ENCODE data around the gene HIP1. TPM values are rescaled to one million over a fixed set of nuclear protein-coding genes. Genes with fewer than 3 reads are reported as not detected.
"Not testable (repeated sequence)": the region's sequence is repeated elsewhere in the genome, so short reads cannot be mapped to it uniquely, and the experiment has no call there.

HIP1 gene
- total RNA-seq, 1 donor from 2014 or later: 13.5 TPM

DNA sequence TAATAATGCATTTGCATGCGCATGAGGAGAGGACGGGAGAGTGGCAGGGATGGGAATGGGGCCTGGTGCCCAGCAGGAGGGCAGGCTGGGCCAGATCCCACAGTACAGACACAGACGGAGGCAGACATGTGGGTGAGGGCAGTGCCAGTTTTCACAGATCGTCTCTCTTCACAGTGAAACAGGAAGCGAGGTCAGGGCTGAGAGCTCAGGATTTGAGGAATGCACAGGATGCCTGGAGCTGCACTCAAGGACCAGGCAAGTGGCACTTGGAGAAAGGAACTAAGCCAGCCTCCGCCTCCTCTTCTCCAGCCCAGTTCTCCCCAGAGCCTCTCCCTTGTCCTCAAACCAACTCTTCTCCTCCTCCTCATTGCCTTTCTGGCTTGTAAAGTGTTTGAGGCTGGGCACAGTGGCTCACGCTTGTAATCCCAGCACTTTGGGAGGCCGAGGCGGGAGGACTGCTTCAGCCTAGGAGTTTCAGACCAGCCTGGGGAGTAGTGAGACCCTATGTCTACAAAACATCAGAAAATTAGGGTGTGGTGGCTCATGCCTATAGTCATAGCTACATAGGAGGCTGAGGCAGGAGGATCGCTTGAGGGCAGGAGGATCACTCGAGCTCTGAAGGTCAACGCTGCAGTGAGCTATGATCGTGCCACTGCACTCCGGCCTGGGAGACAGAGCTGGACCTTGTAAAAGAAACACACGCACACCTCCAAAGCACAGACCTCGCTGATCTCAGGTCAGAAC is 115.2 kb downstream of the HIP1 start:
- FAIRE-seq: no peak
- DNase-seq (ENCODE audit: low spot score in 2 of 2): peak in 1 of 2 donors; percentile 33

DNA sequence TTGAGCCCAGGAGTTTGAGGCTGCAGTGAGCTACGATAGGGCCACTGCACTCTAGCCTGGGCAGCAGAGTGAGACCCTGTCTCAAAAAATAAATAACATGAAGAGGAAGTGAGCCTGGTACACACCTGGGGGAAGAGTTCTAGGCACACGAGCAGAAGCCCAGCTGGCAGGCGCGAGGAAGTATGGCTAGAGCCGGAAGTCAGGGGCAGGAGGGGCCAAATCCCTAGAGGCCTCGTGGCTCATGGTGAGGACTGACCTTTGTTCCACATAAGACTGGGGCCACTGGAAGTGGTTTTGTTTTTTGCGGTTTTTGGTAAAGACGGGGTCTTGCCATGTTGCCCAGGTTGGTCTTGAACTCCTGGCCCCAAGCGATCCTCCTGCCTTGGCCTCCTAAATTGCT is 117.6 kb downstream of the HIP1 start:
- FAIRE-seq (no peak), DNase-seq (ENCODE audit: low spot score in 2 of 2) (no peak)

DNA sequence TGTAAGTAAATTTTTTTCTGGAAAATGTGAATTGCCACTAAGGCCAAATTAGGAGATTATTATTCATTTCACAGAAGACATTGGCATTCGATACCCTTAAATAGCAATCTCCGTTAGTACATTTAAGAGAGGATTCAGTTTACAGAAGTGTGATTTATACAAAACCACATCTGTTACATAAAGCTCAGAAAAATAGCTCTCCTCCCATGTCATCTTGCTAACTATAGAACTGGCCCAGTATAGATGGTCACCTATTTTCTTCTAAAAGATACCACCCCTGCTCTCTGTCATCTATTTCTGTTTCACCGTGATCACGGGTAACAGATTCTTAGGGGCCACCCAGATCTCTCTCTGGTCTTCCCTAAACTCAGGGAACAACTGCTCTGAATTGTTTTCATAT is 119.1 kb downstream of the HIP1 start:
- FAIRE-seq (no peak), DNase-seq (ENCODE audit: low spot score in 2 of 2) (no peak)

GRCh38 chr7:75617634-75618234 is 121.0 kb downstream of the HIP1 start:
- no peak for FAIRE-seq

DNA sequence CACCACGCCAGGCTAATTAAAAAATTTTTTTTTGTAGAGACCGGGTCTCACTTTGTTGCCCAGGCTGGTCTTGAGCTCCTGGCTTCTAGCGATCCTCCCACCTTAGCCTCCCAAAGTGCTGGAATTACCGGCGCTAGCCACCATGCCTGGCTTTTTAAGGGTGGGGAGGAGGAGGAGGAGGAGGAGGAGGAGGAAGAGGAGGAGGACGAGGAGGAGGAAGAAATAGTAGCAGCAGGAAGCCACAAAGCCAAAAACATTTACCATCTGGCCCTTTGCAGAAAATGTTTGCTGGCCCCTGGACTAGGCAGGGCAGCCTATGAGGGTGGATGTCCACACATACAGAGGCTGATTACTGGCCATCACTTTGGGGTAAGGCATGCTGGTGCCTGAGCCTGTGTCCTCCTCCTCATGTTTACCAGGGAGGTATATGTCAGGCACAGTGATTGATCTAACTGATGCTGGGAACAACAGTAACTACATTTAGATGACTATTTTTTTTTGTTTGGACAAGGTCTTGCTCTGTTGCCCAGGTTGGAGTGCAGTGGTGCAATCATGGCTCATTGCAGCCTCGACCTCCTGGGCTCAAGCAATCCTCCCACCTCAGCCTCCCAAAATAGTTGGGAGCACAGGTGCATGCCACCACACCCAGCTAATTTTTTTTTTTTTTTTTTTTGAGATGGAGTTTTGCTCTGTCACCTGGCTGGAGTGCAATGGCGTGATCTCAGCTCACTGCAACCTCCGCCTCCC is 122.1 kb downstream of the HIP1 start:
- DNase-seq (ENCODE audit: low spot score in 2 of 2) (no peak), FAIRE-seq (no peak)

More at GRCh38 chr7:75617634-75618234, 121.0 kb downstream of the HIP1 start:
- DNase-seq (ENCODE audit: low spot score in 2 of 2): no peak

DNA sequence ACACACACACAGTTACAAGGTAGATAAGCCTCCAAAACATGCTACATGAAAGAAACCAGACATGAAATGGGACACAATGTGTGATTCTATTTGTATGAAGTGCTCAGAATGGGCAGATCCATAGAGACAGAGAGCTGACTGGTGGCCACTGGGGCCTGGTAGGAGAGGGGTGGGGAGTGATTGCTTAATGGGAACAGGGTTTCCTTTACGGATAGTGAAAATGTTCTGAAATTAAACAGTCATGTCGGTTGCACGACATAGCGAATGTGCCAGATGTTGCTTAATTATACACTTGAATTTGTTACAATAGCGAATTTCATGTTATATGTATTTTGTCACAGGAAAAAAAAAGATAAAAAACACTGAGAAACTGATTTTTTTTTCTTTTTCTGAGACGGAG is 124.3 kb downstream of the HIP1 start:
- FAIRE-seq (no peak), DNase-seq (ENCODE audit: low spot score in 2 of 2) (no peak)

GRCh38 chr7:75613351-75613750 is 125.4 kb downstream of the HIP1 start:
- no peak for FAIRE-seq
- no peak for DNase-seq (ENCODE audit: low spot score in 2 of 2)

- peak; percentile 68 to 83 for DNase-seq (ENCODE audit: low spot score in 2 of 2)
- FAIRE-seq: peak; percentile 37
Observed at GRCh38 chr7:75611557-75612178, 127.1 kb downstream of the HIP1 start.

DNA sequence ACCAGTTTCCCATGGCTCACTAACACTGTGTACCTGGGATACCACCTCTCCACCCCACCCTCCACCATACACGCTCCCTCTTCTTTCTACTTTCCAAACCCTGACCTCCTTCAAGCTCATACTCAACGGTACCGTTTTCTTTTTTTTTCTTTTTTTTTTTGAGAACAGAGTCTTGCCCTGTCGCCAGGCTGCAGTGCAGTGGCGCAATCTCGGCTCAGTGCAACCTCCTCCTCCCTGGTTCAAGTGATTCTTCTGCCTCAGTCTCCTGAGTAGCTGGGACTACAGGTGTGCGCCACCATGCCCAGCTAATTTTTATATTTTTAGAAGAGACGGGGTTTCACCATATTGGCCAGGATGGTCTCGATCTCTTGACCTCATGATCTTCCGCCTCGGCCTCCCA is 129.3 kb downstream of the HIP1 start:
- not testable (repeated sequence) for FAIRE-seq; DNase-seq (ENCODE audit: low spot score in 2 of 2)

- FAIRE-seq (no peak), DNase-seq (ENCODE audit: low spot score in 2 of 2) (no peak)
Observed at GRCh38 chr7:75608451-75609122, 130.2 kb downstream of the HIP1 start.

- DNase-seq (ENCODE audit: low spot score in 2 of 2): no peak
- FAIRE-seq: no peak
Observed at GRCh38 chr7:75604408-75604807, 134.3 kb downstream of the HIP1 start.

GRCh38 chr7:75602831-75603230 is 135.9 kb downstream of the HIP1 start:
- not testable (repeated sequence) for FAIRE-seq; DNase-seq (ENCODE audit: low spot score in 2 of 2)

DNA sequence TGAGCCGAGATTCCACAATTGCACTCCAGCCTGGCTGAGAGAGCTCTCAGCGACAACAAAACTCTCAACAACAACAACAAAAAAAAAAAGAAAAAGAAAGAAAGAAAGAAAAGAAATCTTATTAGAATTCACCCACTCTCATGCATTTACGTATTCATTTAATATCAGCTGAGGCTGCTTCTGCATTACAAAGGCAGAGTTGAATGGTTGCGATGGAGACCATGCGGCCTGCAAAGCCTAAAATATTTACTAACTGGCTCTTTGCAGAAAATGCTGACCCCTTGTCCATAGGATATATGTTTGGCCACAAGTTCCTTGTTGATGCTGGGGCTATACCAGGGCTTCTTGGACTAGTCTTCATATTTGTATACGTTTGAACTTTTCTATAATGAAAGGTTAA is 137.2 kb downstream of the HIP1 start:
- no peak for FAIRE-seq
- DNase-seq (ENCODE audit: low spot score in 2 of 2): no peak

GRCh38 chr7:75600748-75601147 is 138.0 kb downstream of the HIP1 start:
- not testable (repeated sequence) for DNase-seq (ENCODE audit: low spot score in 2 of 2); FAIRE-seq

GRCh38 chr7:75599244-75599781 is 139.4 kb downstream of the HIP1 start:
- DNase-seq (ENCODE audit: low spot score in 2 of 2): peak; percentile 77
- peak; percentile 8 for FAIRE-seq

DNA sequence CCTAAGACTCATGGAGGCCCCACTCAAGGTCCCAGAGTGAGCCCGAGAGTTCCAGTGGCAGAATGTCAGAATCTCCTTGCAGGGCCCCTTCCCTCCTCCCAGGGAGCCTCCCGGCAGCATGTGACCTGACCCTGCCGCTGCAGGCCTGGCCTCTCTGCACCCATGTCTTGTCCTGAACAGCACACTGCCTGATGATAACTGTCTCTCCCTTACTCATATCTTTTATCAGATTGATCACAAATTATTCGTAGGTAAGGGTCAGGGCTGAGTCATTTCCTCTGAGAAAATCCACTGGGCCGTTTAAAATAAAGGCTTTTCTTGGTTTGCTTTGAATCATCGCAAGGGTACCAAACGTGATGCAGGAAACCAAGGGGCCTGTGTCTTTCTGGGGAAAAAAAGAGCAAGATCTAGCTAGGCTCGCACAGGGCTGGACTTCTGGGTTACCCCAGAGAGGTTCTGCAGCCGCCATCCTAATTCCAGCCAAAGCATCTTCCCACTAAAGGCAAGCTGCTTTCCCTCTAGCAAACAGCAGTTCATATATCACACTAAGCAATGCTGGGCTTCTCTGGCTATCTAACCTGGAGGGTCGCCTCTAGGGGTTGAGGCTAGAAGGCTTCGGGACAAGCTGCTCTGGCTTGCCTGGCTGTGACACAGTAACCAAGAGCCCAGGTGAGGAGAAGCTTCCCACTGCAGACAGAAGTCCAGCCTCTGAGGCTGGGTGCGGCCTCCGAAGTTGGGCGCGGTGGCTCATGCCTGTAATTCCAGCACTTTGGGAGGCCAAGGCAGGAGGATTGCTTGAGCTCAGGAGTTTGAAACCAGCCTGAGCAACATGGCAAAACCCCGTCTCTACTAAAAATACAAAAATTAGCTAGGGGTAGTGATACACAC is 141.8 kb downstream of the HIP1 start:
- no peak for DNase-seq (ENCODE audit: low spot score in 2 of 2)
- no peak for FAIRE-seq

- FAIRE-seq: no peak
Observed at GRCh38 chr7:75595766-75596165, 143.0 kb downstream of the HIP1 start.

GRCh38 chr7:75593500-75594184 is 145.1 kb downstream of the HIP1 start:
- DNase-seq (ENCODE audit: low spot score in 2 of 2); FAIRE-seq: not testable (repeated sequence)

More at GRCh38 chr7:75595766-75596165, 143.0 kb downstream of the HIP1 start:
- no peak for DNase-seq (ENCODE audit: low spot score in 2 of 2)
